GM12878 (cell line): ENCODE data around the gene FGD5. TPM values are rescaled to one million over a fixed set of nuclear protein-coding genes. Genes with fewer than 3 reads are reported as not detected.

ENCODE experiments used
- ATAC-seq: fragments of 200-7000 bp; cut with Tn5 transposase; 3 replicates; pipeline ENCODE4 v1.9.1; 2020; ENCODE audit warnings: mild to moderate bottlenecking, moderate library complexity
- BruUV-seq: library from RNA; stranded (reverse); fragments of 400-500 nt; replicated peaks from 2 replicates; lab custom pipeline; 2021; lab: Mats Ljungman, UMichigan
- CTCF ChIA-PET: fragments of 300-600 bp; sonication (Branson Sonifier 250); formaldehyde crosslinking; extraction: SDS; loops from one replicate; lab custom pipeline; 2021; ENCODE audit warnings: inconsistent platforms; lab: Yijun Ruan, JAX
- POLR2A ChIA-PET: fragments of 350-600 bp; formaldehyde crosslinking; extraction: SDS; loops from one replicate; lab custom pipeline; 2021; ENCODE audit warnings: inconsistent platforms; lab: Charles Lee
- RAD21 ChIA-PET: fragments of 300-600 bp; sonication (Branson Sonifier 250); formaldehyde crosslinking; loops from one replicate; lab custom pipeline; 2023; ENCODE audit warnings: antibody characterized with exemption; ENCODE audit not compliant: unreplicated experiment; lab: Charles Lee
- SMC1A ChIA-PET: fragments of 300-600 bp; sonication (Branson Sonifier 250); formaldehyde crosslinking; loops from one replicate; lab custom pipeline; 2023; ENCODE audit not compliant: unreplicated experiment, uncharacterized antibody; lab: Charles Lee
- DNase-seq: peaks from one replicate; pipeline ENCODE4 v3.0.0-alpha.2; 2011; ENCODE audit warnings: low read depth, low spot score
- FAIRE-seq: peaks from 3 replicates; lab custom pipeline; 2011; peaks lifted over from hg19 to GRCh38; lab: Jason Lieb, UNC
- H2AFZ ChIP-seq: 2 replicates; pipeline ENCODE4 v1.6.0; 2011; ENCODE audit warnings: low read depth, low read length, control low read depth; ENCODE audit not compliant: control insufficient read depth
- H3K27ac ChIP-seq: 2 replicates; pipeline ENCODE4 v1.5.1; 2011; ENCODE audit warnings: control low read depth; ENCODE audit not compliant: control insufficient read depth, insufficient read depth
- H3K27me3 ChIP-seq, 2 experiments: replicated peaks in 1 of 2; 2 replicates each; pipeline versions ENCODE4 v1.6.0 to v1.6.1; 2011; ENCODE audit warnings: low read length in 1 of 2; ENCODE audit not compliant: control insufficient read depth in 2 of 2, insufficient read depth in 2 of 2
- H3K36me3 ChIP-seq, 2 experiments: 2 replicates each; pipeline ENCODE4 v1.5.1; 2011; ENCODE audit warnings: low read length in 1 of 2; ENCODE audit not compliant: control insufficient read depth in 2 of 2, insufficient read depth in 2 of 2
- H3K4me1 ChIP-seq: 2 replicates; pipeline ENCODE4 v1.6.1; 2011; ENCODE audit warnings: mild to moderate bottlenecking, low read length, moderate library complexity, mixed read lengths; ENCODE audit not compliant: control insufficient read depth, insufficient read depth
- H3K4me2 ChIP-seq: 2 replicates; pipeline ENCODE4 v1.6.0; 2011; ENCODE audit warnings: control low read depth; ENCODE audit not compliant: control insufficient read depth, insufficient read depth
- H3K4me3 ChIP-seq: fragments of 200-600 bp; sonication (generic); 2 replicates; pipeline ENCODE4 v1.5.1; 2016
- H3K79me2 ChIP-seq: 2 replicates; pipeline ENCODE4 v1.6.0; 2011; ENCODE audit warnings: low read length; ENCODE audit not compliant: control insufficient read depth, insufficient read depth
- H3K9ac ChIP-seq: 2 replicates; pipeline ENCODE4 v1.8.0; 2011; ENCODE audit warnings: low read length, control low read depth, mixed read lengths; ENCODE audit not compliant: control insufficient read depth, insufficient read depth
- H3K9me3 ChIP-seq: replicated peaks from 3 replicates; pipeline ENCODE4 v1.5.1; 2011; ENCODE audit warnings: mild to moderate bottlenecking, low read length; ENCODE audit not compliant: control insufficient read depth, insufficient read depth
- H4K20me1 ChIP-seq: 2 replicates; pipeline ENCODE4 v1.6.0; 2011; ENCODE audit not compliant: control insufficient read depth, insufficient read depth
- BHLHE40 ChIP-seq, 2 experiments: fragments of 450-650 bp in 1 of 2; IDR thresholded peaks; 2 replicates each; pipeline ENCODE4 v1.6.1; 2011 to 2017; ENCODE audit warnings: low read depth in 2 of 2, borderline replicate concordance in 1 of 2, improper control_type of control experiment in 1 of 2, low read length in 1 of 2, mild to moderate bottlenecking in 1 of 2
- CREB1 ChIP-seq: IDR thresholded peaks from 2 replicates; pipeline ENCODE4 v1.6.1; 2012; ENCODE audit warnings: low read depth, mild to moderate bottlenecking, inconsistent platforms
- EZH2 ChIP-seq: IDR thresholded peaks from 2 replicates; pipeline ENCODE4 v1.6.1; 2012; ENCODE audit warnings: low read depth, mild to moderate bottlenecking, control low read depth, inconsistent platforms, low read length, borderline replicate concordance; ENCODE audit not compliant: control insufficient read depth
- GATAD2B ChIP-seq: fragments of 450-650 bp; conservative IDR thresholded peaks from 2 replicates; pipeline ENCODE4 v1.6.1; 2017; ENCODE audit warnings: low read depth, mild to moderate bottlenecking, moderate library complexity
- NBN ChIP-seq: fragments of 450-650 bp; IDR thresholded peaks from 2 replicates; pipeline ENCODE4 v1.6.1; 2016
- RAD21 ChIP-seq: IDR thresholded peaks from 2 replicates; pipeline ENCODE4 v1.6.1; 2011; ENCODE audit warnings: mild to moderate bottlenecking, low read depth, low read length, moderate library complexity; ENCODE audit not compliant: insufficient read depth
- SPI1 ChIP-seq: IDR thresholded peaks from 2 replicates; pipeline ENCODE4 v1.6.1; 2011; ENCODE audit warnings: low read depth, mild to moderate bottlenecking, low read length, moderate library complexity, borderline replicate concordance; ENCODE audit not compliant: insufficient read depth
- SREBF2 ChIP-seq: IDR thresholded peaks from 2 replicates; pipeline ENCODE4 v1.6.1; 2012; ENCODE audit warnings: mild to moderate bottlenecking, low read length
- ZNF622 ChIP-seq: fragments of 450-650 bp; IDR thresholded peaks from 2 replicates; pipeline ENCODE4 v1.6.1; 2017; ENCODE audit warnings: mild to moderate bottlenecking, inconsistent platforms
- ZZZ3 ChIP-seq: IDR thresholded peaks from 2 replicates; pipeline ENCODE4 v1.6.1; 2011; ENCODE audit warnings: low read depth; ENCODE audit not compliant: control insufficient read depth, insufficient read length
- WGBS: methylation state at CpG from one replicate; pipeline ENCODE4 v1.1.6; 2016; ENCODE audit warnings: low lambda C conversion rate; ENCODE audit not compliant: insufficient replicate concordance, insufficient coverage; ENCODE audit errors: missing lambda C conversion rate; 5-methylcytosine and 5-hydroxymethylcytosine counted together
- in situ Hi-C: fragments of 300-500 bp; cut with MboI; formaldehyde crosslinking; loops from 9 replicates; pipeline ENCODE4 v1.14.3; 2018; ENCODE audit warnings: mixed read lengths
- intact Hi-C: fragments of 100-400 bp; cut with micrococcal nuclease; formaldehyde crosslinking; loops from one replicate; pipeline ENCODE4 v1.14.2; 2022; ENCODE audit not compliant: unreplicated experiment
- polyA plus RNA-seq, 11 experiments: library from polyadenylated mRNA; depleted of rRNA in 4 of 11; unstranded in 6 of 11; stranded (reverse) in 5 of 11; fragments of >200 nt; fragmentation: Nextera tagmentation in 4 of 11; fragmentation: Illumina TruSeq in 1 of 11; extraction: Ambion mirVana in 4 of 11; extraction: Trizol in 1 of 11; gene quantifications; 1 replicate in 1 of 11; 2 replicates in 10 of 11; pipeline versions ENCODE4 v1.2.1 to v1.2.3, GENCODE V29; 2011 to 2016; ENCODE audit warnings: inconsistent platforms in 2 of 11, missing spikeins in 2 of 11, low read depth in 1 of 11
- total RNA-seq, 4 experiments: library from RNA; depleted of rRNA in 3 of 4; stranded (reverse); fragments of >200 nt in 3 of 4; fragmentation: Illumina TruSeq in 1 of 4; extraction: Trizol in 1 of 4; gene quantifications; 2 replicates each; pipeline versions ENCODE4 v1.2.1 to v1.2.3, GENCODE V29; 2013 to 2021
- TF ChIP-seq, protein P1 (sequence below): fragments of 450-650 bp; IDR thresholded peaks from 2 replicates; pipeline ENCODE4 v1.6.1; 2018; ENCODE audit warnings: mild to moderate bottlenecking, low read depth, moderate library complexity; ENCODE audit not compliant: partially characterized antibody
- TF ChIP-seq, protein P2 (sequence below): fragments of 450-650 bp; IDR thresholded peaks from 2 replicates; pipeline ENCODE4 v1.6.1; 2018; ENCODE audit warnings: borderline replicate concordance, mild to moderate bottlenecking; ENCODE audit not compliant: partially characterized antibody
- TF ChIP-seq, protein P3 (sequence below): fragments of 150-350 bp; IDR thresholded peaks from 2 replicates; pipeline ENCODE4 v1.6.1; 2016; ENCODE audit warnings: low read depth, low read length
- TF ChIP-seq, protein P4 (sequence below): fragments of 450-650 bp; IDR thresholded peaks from 2 replicates; pipeline ENCODE4 v1.6.1; 2016; ENCODE audit warnings: mild to moderate bottlenecking

FGD5 gene
- total and polyA plus RNA-seq, 10 of the 15 experiments (the other 5 are each of a cell fraction or from before 2014, with no cell fraction given) = 0.03 to 0.13 (median 0.11) TPM; not detected in 3

DNA sequence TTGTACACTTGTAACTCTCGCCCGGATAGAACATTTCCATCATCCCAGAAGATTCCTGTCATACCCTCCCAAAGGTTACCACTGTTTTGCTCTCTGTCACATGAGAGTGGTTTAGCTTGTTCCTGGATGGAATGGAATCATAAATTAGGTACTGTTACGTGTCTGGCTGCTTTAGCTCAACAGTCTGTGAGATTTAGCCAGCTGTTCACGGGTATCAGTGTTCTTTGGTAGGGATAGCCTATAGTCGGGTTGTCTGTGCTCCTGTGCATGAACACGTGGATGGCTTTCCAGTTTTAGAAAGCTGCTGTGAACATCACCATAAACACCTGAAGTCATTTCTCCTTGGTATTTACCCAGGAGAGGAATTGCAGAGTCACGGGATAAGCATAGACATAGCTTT, 70.4 kb downstream of the FGD5 start:
- DNase-seq = no peak
- no peak for ATAC-seq
- CTCF ChIA-PET = interaction anchor here (1.1 kb wide), 1 partner anchor 108 kb away, joined by 3 read pairs; no protein-coding TSS in a partner anchor
- Histone ChIP-seq H3K27ac (no peak overlapping the region), H3K27me3 (peaks cover 0 to 4% of the 10 kb centered on the region in 2 experiments; a peak in 2 of 4 replicates), H3K79me2 (no peaks in the 10 kb centered on the region), H3K4me1 (no peaks in the 10 kb centered on the region), H2AFZ (no peak overlapping the region), H3K4me3 (no peak overlapping the region), H4K20me1 (no peaks in the 10 kb centered on the region; the same call in 1 of the 2 replicates), H3K9me3 (no peaks in the 10 kb centered on the region), H3K9ac (no peak overlapping the region), H3K4me2 (no peak overlapping the region), H3K36me3 (no peaks in the 10 kb centered on the region)
- in situ Hi-C loops = no loop called here
- intact Hi-C loops = no loop called here
- POLR2A ChIA-PET = no interaction called here
- RAD21 ChIA-PET = interaction anchor here (1.6 kb wide), 1 partner anchor 101 kb away, joined by 4 read pairs; no protein-coding TSS in a partner anchor
- FAIRE-seq = no peak
- 35% methylated on average over 7 of the region's 7 CpGs for whole genome bisulfite sequencing
- no TSS peak for BruUV-seq
- SMC1A ChIA-PET = interaction anchor here (0.6 to 1.0 kb wide), 3 partner anchors 28 to 108 kb away, joined by 3 read pairs; no protein-coding TSS in a partner anchor
- TF ChIP-seq, protein P1, sequence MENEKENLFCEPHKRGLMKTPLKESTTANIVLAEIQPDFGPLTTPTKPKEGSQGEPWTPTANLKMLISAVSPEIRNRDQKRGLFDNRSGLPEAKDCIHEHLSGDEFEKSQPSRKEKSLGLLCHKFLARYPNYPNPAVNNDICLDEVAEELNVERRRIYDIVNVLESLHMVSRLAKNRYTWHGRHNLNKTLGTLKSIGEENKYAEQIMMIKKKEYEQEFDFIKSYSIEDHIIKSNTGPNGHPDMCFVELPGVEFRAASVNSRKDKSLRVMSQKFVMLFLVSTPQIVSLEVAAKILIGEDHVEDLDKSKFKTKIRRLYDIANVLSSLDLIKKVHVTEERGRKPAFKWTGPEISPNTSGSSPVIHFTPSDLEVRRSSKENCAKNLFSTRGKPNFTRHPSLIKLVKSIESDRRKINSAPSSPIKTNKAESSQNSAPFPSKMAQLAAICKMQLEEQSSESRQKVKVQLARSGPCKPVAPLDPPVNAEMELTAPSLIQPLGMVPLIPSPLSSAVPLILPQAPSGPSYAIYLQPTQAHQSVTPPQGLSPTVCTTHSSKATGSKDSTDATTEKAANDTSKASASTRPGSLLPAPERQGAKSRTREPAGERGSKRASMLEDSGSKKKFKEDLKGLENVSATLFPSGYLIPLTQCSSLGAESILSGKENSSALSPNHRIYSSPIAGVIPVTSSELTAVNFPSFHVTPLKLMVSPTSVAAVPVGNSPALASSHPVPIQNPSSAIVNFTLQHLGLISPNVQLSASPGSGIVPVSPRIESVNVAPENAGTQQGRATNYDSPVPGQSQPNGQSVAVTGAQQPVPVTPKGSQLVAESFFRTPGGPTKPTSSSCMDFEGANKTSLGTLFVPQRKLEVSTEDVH = no peak
- TF ChIP-seq SREBF2 (no peak), ZNF622 (no peak), BHLHE40 (IDR thresholded peaks at IDR 0.05; ENCODE audit: borderline replicate concordance in 1 of 2, low read depth in 2 of 2, low read length in 1 of 2) (no peak), SPI1 (no peak), ZZZ3 (no peak), GATAD2B (no peak), EZH2 (no peak), CREB1 (no peak), NBN (no peak), RAD21 (no peak)
- TF ChIP-seq, protein P2, sequence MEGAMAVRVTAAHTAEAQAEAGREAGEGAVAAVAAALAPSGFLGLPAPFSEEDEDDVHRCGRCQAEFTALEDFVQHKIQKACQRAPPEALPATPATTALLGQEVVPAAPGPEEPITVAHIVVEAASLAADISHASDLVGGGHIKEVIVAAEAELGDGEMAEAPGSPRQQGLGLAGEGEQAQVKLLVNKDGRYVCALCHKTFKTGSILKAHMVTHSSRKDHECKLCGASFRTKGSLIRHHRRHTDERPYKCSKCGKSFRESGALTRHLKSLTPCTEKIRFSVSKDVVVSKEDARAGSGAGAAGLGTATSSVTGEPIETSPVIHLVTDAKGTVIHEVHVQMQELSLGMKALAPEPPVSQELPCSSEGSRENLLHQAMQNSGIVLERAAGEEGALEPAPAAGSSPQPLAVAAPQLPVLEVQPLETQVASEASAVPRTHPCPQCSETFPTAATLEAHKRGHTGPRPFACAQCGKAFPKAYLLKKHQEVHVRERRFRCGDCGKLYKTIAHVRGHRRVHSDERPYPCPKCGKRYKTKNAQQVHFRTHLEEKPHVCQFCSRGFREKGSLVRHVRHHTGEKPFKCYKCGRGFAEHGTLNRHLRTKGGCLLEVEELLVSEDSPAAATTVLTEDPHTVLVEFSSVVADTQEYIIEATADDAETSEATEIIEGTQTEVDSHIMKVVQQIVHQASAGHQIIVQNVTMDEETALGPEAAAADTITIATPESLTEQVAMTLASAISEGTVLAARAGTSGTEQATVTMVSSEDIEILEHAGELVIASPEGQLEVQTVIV = no peak
- TF ChIP-seq, protein P3, sequence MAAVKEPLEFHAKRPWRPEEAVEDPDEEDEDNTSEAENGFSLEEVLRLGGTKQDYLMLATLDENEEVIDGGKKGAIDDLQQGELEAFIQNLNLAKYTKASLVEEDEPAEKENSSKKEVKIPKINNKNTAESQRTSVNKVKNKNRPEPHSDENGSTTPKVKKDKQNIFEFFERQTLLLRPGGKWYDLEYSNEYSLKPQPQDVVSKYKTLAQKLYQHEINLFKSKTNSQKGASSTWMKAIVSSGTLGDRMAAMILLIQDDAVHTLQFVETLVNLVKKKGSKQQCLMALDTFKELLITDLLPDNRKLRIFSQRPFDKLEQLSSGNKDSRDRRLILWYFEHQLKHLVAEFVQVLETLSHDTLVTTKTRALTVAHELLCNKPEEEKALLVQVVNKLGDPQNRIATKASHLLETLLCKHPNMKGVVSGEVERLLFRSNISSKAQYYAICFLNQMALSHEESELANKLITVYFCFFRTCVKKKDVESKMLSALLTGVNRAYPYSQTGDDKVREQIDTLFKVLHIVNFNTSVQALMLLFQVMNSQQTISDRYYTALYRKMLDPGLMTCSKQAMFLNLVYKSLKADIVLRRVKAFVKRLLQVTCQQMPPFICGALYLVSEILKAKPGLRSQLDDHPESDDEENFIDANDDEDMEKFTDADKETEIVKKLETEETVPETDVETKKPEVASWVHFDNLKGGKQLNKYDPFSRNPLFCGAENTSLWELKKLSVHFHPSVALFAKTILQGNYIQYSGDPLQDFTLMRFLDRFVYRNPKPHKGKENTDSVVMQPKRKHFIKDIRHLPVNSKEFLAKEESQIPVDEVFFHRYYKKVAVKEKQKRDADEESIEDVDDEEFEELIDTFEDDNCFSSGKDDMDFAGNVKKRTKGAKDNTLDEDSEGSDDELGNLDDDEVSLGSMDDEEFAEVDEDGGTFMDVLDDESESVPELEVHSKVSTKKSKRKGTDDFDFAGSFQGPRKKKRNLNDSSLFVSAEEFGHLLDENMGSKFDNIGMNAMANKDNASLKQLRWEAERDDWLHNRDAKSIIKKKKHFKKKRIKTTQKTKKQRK = no peak
- TF ChIP-seq, protein P4, sequence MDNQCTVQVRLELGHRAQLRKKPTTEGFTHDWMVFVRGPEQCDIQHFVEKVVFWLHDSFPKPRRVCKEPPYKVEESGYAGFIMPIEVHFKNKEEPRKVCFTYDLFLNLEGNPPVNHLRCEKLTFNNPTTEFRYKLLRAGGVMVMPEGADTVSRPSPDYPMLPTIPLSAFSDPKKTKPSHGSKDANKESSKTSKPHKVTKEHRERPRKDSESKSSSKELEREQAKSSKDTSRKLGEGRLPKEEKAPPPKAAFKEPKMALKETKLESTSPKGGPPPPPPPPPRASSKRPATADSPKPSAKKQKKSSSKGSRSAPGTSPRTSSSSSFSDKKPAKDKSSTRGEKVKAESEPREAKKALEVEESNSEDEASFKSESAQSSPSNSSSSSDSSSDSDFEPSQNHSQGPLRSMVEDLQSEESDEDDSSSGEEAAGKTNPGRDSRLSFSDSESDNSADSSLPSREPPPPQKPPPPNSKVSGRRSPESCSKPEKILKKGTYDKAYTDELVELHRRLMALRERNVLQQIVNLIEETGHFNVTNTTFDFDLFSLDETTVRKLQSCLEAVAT = no peak
